ENCODE measurements around the gene PHF21A.

DNA sequence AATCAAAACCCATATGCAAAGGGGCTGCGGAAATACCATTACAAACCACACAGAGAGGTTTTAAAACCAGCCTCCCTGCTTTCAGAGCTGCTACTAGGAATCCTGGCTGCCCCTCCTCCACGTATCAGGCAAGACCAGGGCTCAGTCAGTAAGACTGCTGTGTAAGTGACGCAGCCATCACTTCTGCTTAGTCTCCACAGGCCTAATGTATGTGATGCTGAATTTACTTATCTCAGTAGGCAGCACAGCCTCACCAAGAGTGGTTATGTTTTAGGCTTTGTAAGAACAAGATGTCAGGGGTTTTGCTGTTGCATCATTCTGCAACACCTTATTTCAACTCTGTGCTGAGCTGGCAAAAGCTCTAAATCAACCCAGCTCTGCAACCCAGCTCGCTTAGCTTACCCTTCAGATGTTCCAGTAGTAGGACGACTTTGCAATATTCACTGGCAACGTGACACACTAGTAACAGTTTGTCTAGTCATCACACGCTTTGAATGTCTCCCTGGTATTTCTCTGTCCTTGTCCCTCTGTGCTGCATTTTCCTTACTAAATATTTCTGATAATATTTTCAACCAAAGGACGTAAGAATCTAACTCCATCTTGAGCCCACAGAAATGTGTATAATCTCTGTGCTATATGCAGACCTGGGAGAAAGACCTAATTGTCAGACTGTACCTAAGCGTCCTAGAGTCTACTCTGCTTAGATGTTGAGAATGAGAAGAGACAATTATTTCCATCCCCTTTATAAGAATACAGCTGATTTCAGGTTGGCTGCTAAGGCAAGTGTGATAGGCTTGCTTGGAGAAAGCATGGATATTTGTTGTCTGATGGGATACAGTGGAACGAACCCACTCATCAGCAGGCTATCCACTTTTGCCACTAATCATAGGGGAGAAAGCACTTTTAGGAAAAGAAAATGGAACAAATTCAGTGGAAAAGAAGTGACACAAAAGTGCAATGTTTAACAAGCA is 126.6 kb downstream of the PHF21A start:
- TF ChIP-seq SUZ12 (IDR thresholded peaks at IDR 0.05) = no peak
- no peak for TF ChIP-seq BHLHE40 (IDR thresholded peaks at IDR 0.05; ENCODE audit: borderline replicate concordance)
- TF ChIP-seq SP1 (IDR thresholded peaks at IDR 0.05) = no peak
- no peak for TF ChIP-seq TARDBP (IDR thresholded peaks at IDR 0.05)
- no peak for TF ChIP-seq FOXA1 (IDR thresholded peaks at IDR 0.05)
- no peak for TF ChIP-seq FOXK2 (IDR thresholded peaks at IDR 0.05)
- TF ChIP-seq NFRKB (IDR thresholded peaks at IDR 0.05) = no peak
- TF ChIP-seq ARNT (IDR thresholded peaks at IDR 0.05) = no peak
- no peak for TF ChIP-seq FOXM1 (IDR thresholded peaks at IDR 0.05; ENCODE audit: borderline replicate concordance)
- TF ChIP-seq HDGF (IDR thresholded peaks at IDR 0.05; ENCODE audit: borderline replicate concordance) = no peak
- no peak for TF ChIP-seq L3MBTL2 (conservative IDR thresholded peaks at IDR 0.05)
